Measurements from ENCODE around the gene GRID1.

DNA sequence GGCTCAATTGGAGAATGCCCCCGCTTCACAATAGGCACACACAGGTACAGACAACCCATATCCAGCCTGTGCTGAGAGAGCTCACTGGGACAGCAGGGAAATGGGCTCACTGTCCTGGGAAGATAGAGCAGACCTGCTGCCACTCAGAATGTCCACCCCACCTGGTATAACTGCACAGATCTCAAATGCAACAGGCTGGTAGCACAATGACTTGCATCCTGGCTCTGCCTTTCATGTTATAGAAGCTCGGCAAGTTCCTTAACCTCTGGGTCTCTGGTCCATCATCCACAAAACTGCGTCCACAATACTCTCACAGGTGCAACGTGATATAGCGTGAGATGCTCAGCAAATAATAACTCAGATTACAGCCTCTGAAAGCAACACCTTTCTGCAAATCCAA, 295.4 kb downstream of the GRID1 start:
- TF ChIP-seq, protein P1, sequence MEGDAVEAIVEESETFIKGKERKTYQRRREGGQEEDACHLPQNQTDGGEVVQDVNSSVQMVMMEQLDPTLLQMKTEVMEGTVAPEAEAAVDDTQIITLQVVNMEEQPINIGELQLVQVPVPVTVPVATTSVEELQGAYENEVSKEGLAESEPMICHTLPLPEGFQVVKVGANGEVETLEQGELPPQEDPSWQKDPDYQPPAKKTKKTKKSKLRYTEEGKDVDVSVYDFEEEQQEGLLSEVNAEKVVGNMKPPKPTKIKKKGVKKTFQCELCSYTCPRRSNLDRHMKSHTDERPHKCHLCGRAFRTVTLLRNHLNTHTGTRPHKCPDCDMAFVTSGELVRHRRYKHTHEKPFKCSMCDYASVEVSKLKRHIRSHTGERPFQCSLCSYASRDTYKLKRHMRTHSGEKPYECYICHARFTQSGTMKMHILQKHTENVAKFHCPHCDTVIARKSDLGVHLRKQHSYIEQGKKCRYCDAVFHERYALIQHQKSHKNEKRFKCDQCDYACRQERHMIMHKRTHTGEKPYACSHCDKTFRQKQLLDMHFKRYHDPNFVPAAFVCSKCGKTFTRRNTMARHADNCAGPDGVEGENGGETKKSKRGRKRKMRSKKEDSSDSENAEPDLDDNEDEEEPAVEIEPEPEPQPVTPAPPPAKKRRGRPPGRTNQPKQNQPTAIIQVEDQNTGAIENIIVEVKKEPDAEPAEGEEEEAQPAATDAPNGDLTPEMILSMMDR (IDR thresholded peaks at IDR 0.05), result no peak
- TF ChIP-seq POLR2A (IDR thresholded peaks at IDR 0.05), result no peak

All from lower leg skin (tissue), 3 donors.